B cell (primary cell): ENCODE measurements around the gene SERBP1. TPM values are rescaled to one million over a fixed set of nuclear protein-coding genes. Genes with fewer than 3 reads are reported as not detected.

Source experiments
- ATAC-seq: fragments of 200-7000 bp; cut with Tn5 transposase; one replicate; pipeline ENCODE4 v1.10.0; 2021; ENCODE audit warnings: low read depth, mild to moderate bottlenecking, moderate number of reproducible peaks, moderate library complexity
- CTCF ChIA-PET: fragments of 350-600 bp; sonication (Branson Sonifier 250); formaldehyde crosslinking; loops from one replicate; lab custom pipeline; 2021; ENCODE audit warnings: antibody characterized with exemption, inconsistent platforms; lab: Charles Lee
- POLR2A ChIA-PET: fragments of 350-600 bp; sonication (Branson Sonifier 250); formaldehyde crosslinking; loops from one replicate; lab custom pipeline; 2021; ENCODE audit warnings: antibody characterized with exemption; lab: Charles Lee
- DNase-seq: peaks from one replicate; pipeline ENCODE4 v3.0.0; 2013
- H2AFZ ChIP-seq: 2 replicates; pipeline ENCODE4 v1.6.1; 2012; ENCODE audit warnings: mild to moderate bottlenecking, low read depth, low read length; ENCODE audit not compliant: insufficient read depth, poor library complexity, severe bottlenecking
- H3K27ac ChIP-seq, 2 donors: 1 replicate in 1 of 2; 2 replicates in 1 of 2; pipeline ENCODE4 v1.5.1; 2012 to 2013; ENCODE audit warnings: low read length in 2 of 2, mild to moderate bottlenecking in 2 of 2, moderate library complexity in 1 of 2
- H3K27me3 ChIP-seq, 4 experiments: fragments of 200-600 bp in 1 of 4; sonication (generic) in 1 of 4; replicated peaks in 1 of 4; 1 replicate in 2 of 4; 2 replicates in 2 of 4; pipeline versions ENCODE4 v1.6.1 to v1.7.0; 2013 to 2016; ENCODE audit warnings: low read length in 3 of 4, mild to moderate bottlenecking in 2 of 4, mixed read lengths in 1 of 4, moderate library complexity in 1 of 4; ENCODE audit not compliant: insufficient read depth in 4 of 4, control insufficient read depth in 3 of 4; ENCODE audit errors: control extremely low read depth in 1 of 4
- H3K36me3 ChIP-seq, 2 experiments: replicated peaks in 1 of 2; 1 replicate in 1 of 2; 2 replicates in 1 of 2; pipeline versions ENCODE4 v1.6.1 to v1.7.1; 2013; ENCODE audit warnings: low read length in 1 of 2; ENCODE audit not compliant: insufficient read depth in 2 of 2, control insufficient read depth in 1 of 2; ENCODE audit errors: control extremely low read depth in 1 of 2, extremely low read depth in 1 of 2
- H3K4me1 ChIP-seq, 2 donors: fragments of 200-600 bp in 1 of 2; sonication (generic) in 1 of 2; 1 replicate in 1 of 2; 2 replicates in 1 of 2; pipeline versions ENCODE4 v1.5.1 to v1.6.1; 2013 to 2017; ENCODE audit warnings: low read length in 2 of 2; ENCODE audit not compliant: control insufficient read depth in 2 of 2, insufficient read depth in 2 of 2
- H3K4me2 ChIP-seq: replicated peaks from 2 replicates; pipeline ENCODE3; 2012; ENCODE audit warnings: mild to moderate bottlenecking, low read depth, low read length; ENCODE audit not compliant: poor library complexity, severe bottlenecking
- H3K4me3 ChIP-seq, 5 experiments: fragments of 200-600 bp in 1 of 5; sonication (generic) in 1 of 5; 1 replicate in 3 of 5; 2 replicates in 2 of 5; pipeline versions ENCODE4 v1.5.1 to v1.7.0; 2011 to 2016; ENCODE audit warnings: low read length in 4 of 5, mild to moderate bottlenecking in 4 of 5, low read depth in 2 of 5, control low read depth in 1 of 5, moderate library complexity in 1 of 5; ENCODE audit not compliant: insufficient read depth in 1 of 5; ENCODE audit errors: control extremely low read depth in 1 of 5, extremely low read depth in 1 of 5
- H3K79me2 ChIP-seq: fragments of 200-600 bp; sonication (generic); one replicate; pipeline ENCODE4 v1.6.0; 2016; ENCODE audit warnings: low read length; ENCODE audit not compliant: control insufficient read depth, insufficient read depth
- H3K9ac ChIP-seq: fragments of 200-600 bp; sonication (generic); 2 replicates; pipeline ENCODE4 v1.6.1; 2017; ENCODE audit warnings: mild to moderate bottlenecking, low read length, moderate library complexity
- H3K9me3 ChIP-seq, 3 donors: one replicate each; pipeline versions ENCODE4 v1.6.1 to v1.7.1; 2013; ENCODE audit warnings: low read length in 2 of 3; ENCODE audit not compliant: control insufficient read depth in 2 of 3, insufficient read depth in 1 of 3; ENCODE audit errors: control extremely low read depth in 1 of 3
- H4K20me1 ChIP-seq: 2 replicates; pipeline ENCODE4 v1.6.0; 2012; ENCODE audit warnings: mild to moderate bottlenecking, low read length; ENCODE audit not compliant: insufficient read depth, control insufficient read depth, poor library complexity, severe bottlenecking
- H3K27ac Mint-ChIP-seq: one replicate; pipeline ENCODE4 v1.8.0; 2021; ENCODE audit warnings: mixed read lengths
- H3K27me3 Mint-ChIP-seq: one replicate; pipeline ENCODE4 v1.8.0; 2021; ENCODE audit warnings: mixed read lengths
- H3K4me1 Mint-ChIP-seq: one replicate; pipeline ENCODE4 v1.8.0; 2021; ENCODE audit warnings: mixed read lengths
- H3K4me3 Mint-ChIP-seq: one replicate; pipeline ENCODE4 v1.8.0; 2021; ENCODE audit warnings: mixed read lengths
- H3K9me3 Mint-ChIP-seq: one replicate; pipeline ENCODE4 v1.8.0; 2022; ENCODE audit warnings: mixed read lengths; ENCODE audit not compliant: insufficient read depth
- EZH2 ChIP-seq: IDR thresholded peaks from 2 replicates; pipeline ENCODE4 v1.6.1; 2012; ENCODE audit warnings: borderline replicate concordance, low read depth, mild to moderate bottlenecking, moderate library complexity, low read length; ENCODE audit not compliant: insufficient read depth, poor library complexity, severe bottlenecking
- WGBS: methylation state at CpG from one replicate; pipeline ENCODE4 v1.1.5; 2013; ENCODE audit warnings: missing lambda C conversion rate; ENCODE audit not compliant: insufficient coverage; 5-methylcytosine and 5-hydroxymethylcytosine counted together
- intact Hi-C: fragments of 100-400 bp; cut with micrococcal nuclease; formaldehyde crosslinking; loops from one replicate; pipeline ENCODE4 v1.10.0; 2022
- polyA plus RNA-seq: library from polyadenylated mRNA; depleted of rRNA; stranded (reverse); fragments of >200 nt; gene quantifications from 2 replicates; pipeline ENCODE4 v1.2.3, GENCODE V29; 2012
- total RNA-seq, 2 donors: library from RNA; stranded (reverse); fragments of 120-200 nt in 1 of 2; gene quantifications; 1 replicate in 1 of 2; 2 replicates in 1 of 2; pipeline versions ENCODE4 v1.2.3 to v1.2.4, GENCODE V29; 2013 to 2022
- TF ChIP-seq, protein P1 (sequence below): fragments of 200-600 bp; IDR thresholded peaks from one replicate; pipeline ENCODE4 v1.8.0; 2022; ENCODE audit warnings: antibody characterized with exemption, mild to moderate bottlenecking

The SERBP1 gene
- total and polyA plus RNA-seq, 2 donors (not counting 1 experiment from before 2014, with no cell fraction given): 21.0 to 142 TPM

DNA sequence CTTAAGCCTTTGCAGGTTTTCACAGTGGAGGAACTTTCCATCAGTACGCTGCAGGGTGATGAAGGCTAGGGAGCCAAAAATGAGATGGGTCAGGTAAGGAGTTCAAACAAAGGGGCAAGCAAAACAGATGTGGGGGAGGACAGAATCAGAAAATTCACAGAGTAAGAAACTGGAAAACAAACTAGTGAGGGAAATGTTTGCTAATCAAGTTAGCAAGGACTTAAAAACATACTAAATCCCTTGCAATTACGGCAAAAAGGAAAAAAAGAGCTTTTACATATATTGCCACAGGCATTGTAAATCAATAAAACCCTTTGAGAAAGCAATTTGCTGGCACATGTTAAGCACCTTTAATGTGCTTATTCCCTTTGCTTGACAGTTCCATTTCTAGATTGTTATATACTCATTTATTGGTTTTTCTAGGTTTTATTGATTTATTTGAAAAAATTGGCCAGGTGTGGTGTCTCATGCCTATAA, 45.8 kb upstream of the SERBP1 start:
- no peak overlapping the region for H3K4me3 Mint-ChIP-seq
- Histone ChIP-seq H3K36me3 (no peaks in the 10 kb centered on the region), H4K20me1 (no peaks in the 10 kb centered on the region), H3K79me2 (no peaks in the 10 kb centered on the region), H3K4me2 (no peak overlapping the region), H2AFZ (no peak overlapping the region), H3K4me3 (no peak overlapping the region), H3K9ac (no peak overlapping the region), H3K9me3 (no peaks in the 10 kb centered on the region), H3K27me3 (no peaks in the 10 kb centered on the region), H3K27ac (no peak overlapping the region), H3K4me1 (no peaks in the 10 kb centered on the region)
- CTCF ChIA-PET: no interaction called here
- intact Hi-C loops: no loop called here
- no peak for DNase-seq
- H3K27me3 Mint-ChIP-seq: peaks cover 12% of the 10 kb centered on the region
- no peak for TF ChIP-seq EZH2
- TF ChIP-seq, protein P1, sequence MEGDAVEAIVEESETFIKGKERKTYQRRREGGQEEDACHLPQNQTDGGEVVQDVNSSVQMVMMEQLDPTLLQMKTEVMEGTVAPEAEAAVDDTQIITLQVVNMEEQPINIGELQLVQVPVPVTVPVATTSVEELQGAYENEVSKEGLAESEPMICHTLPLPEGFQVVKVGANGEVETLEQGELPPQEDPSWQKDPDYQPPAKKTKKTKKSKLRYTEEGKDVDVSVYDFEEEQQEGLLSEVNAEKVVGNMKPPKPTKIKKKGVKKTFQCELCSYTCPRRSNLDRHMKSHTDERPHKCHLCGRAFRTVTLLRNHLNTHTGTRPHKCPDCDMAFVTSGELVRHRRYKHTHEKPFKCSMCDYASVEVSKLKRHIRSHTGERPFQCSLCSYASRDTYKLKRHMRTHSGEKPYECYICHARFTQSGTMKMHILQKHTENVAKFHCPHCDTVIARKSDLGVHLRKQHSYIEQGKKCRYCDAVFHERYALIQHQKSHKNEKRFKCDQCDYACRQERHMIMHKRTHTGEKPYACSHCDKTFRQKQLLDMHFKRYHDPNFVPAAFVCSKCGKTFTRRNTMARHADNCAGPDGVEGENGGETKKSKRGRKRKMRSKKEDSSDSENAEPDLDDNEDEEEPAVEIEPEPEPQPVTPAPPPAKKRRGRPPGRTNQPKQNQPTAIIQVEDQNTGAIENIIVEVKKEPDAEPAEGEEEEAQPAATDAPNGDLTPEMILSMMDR: no peak
- POLR2A ChIA-PET: no interaction called here
- WGBS: 100% methylated on average over 1 of the region's 2 CpGs
- no peak for ATAC-seq
- no peaks in the 10 kb centered on the region for H3K4me1 Mint-ChIP-seq
- H3K27ac Mint-ChIP-seq: no peak overlapping the region
- no peaks in the 10 kb centered on the region for H3K9me3 Mint-ChIP-seq

DNA sequence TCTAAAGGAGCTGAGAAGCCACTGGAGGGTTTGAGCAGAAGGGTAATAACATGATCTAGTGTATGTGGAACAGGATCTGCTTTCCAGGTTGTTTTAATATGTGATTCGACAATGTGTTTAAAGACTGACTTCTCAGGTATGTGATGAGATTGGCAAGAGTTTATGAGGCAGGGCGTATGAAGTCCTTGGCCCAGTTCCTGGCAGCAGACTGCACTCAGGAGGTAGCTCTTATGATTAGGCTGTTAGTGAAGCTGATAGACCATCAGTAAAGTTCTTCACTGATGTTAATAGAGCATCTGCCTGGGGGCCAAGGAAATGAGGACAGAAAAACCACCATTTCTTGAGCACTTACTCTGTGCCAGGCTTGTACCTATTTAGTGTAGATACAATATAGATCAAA, 41.9 kb upstream of the SERBP1 start:
- no peak for ATAC-seq
- ChIA-PET POLR2A (no interaction called here), CTCF (interaction anchor here (0.8 kb wide), 1 partner anchor 29 kb away, joined by 3 read pairs; no protein-coding TSS in a partner anchor)
- Histone ChIP-seq H3K4me2 (no peak overlapping the region), H4K20me1 (no peaks in the 10 kb centered on the region), H3K9ac (no peak overlapping the region), H3K79me2 (no peaks in the 10 kb centered on the region), H3K9me3 (no peaks in the 10 kb centered on the region), H3K4me1 (no peaks in the 10 kb centered on the region), H3K27ac (no peak overlapping the region), H3K36me3 (no peaks in the 10 kb centered on the region), H2AFZ (no peak overlapping the region), H3K27me3 (no peaks in the 10 kb centered on the region), H3K4me3 (no peak overlapping the region)
- H3K9me3 Mint-ChIP-seq: no peaks in the 10 kb centered on the region
- TF ChIP-seq EZH2: no peak
- intact Hi-C loops: no loop called here
- no peak overlapping the region for H3K4me3 Mint-ChIP-seq
- no peak for DNase-seq
- 96% methylated on average over 2 of the region's 2 CpGs for WGBS
- peaks cover 13% of the 10 kb centered on the region for H3K27me3 Mint-ChIP-seq
- H3K27ac Mint-ChIP-seq: no peak overlapping the region
- H3K4me1 Mint-ChIP-seq: no peaks in the 10 kb centered on the region
